ENCODE data around the gene SEL1L2. TPM values are rescaled to one million over a fixed set of nuclear protein-coding genes. Genes with fewer than 3 reads are reported as not detected.

Gene SEL1L2
- total RNA-seq, 1 experiment from 2014 or later = not detected

- TF ChIP-seq PRRX2 (CRISPR knock-in tag; IDR thresholded peaks at IDR 0.05) (no peak), ATF1 (CRISPR knock-in tag; IDR thresholded peaks at IDR 0.05) (no peak), ZNF423 (CRISPR knock-in tag; IDR thresholded peaks at IDR 0.05) (no peak), CDX4 (CRISPR knock-in tag; IDR thresholded peaks at IDR 0.05; ENCODE audit: borderline replicate concordance) (no peak)
Observed at GRCh38 chr20:13941031-13941430, 49.4 kb downstream of the SEL1L2 start (continued).

GRCh38 chr20:13936781-13937576, 53.4 kb downstream of the SEL1L2 start:
- Mint-ChIP-seq H3K4me3 (no peak overlapping the region), H3K36me3 (peaks cover 5% of the 10 kb centered on the region; the same call in 1 of the 2 replicates), H3K27ac (no peak overlapping the region), H3K27me3 (ENCODE audit: low read depth) (peaks cover 7% of the 10 kb centered on the region; the same call in 1 of the 2 replicates), H3K4me1 (no peaks in the 10 kb centered on the region), H3K9me3 (peaks cover 26% of the 10 kb centered on the region)
- DNase-seq (ENCODE audit: low spot score) (no peak), ATAC-seq (no peak)
- POLR2A ChIA-PET = no interaction called here
- CTCF ChIA-PET = interaction anchor here (1.8 kb wide), 1 partner anchor 16 kb away, joined by 7 read pairs; no protein-coding TSS in a partner anchor
- TF ChIP-seq OVOL2 (CRISPR knock-in tag; IDR thresholded peaks at IDR 0.05; ENCODE audit: borderline replicate concordance) (no peak), RORB (CRISPR knock-in tag; IDR thresholded peaks at IDR 0.05) (no peak), GTF2I (CRISPR knock-in tag; conservative IDR thresholded peaks at IDR 0.05) (no peak), ZNF263 (CRISPR knock-in tag; IDR thresholded peaks at IDR 0.05; ENCODE audit: low read depth) (no peak), ZSCAN18 (CRISPR knock-in tag; IDR thresholded peaks at IDR 0.05) (no peak), FOXP1 (CRISPR knock-in tag; IDR thresholded peaks at IDR 0.05; ENCODE audit: borderline replicate concordance) (no peak), ZNF219 (CRISPR knock-in tag; IDR thresholded peaks at IDR 0.05; ENCODE audit: borderline replicate concordance) (no peak), SOX15 (CRISPR knock-in tag; IDR thresholded peaks at IDR 0.05) (no peak), NFE2L1 (CRISPR knock-in tag; IDR thresholded peaks at IDR 0.05) (no peak), MYBL2 (CRISPR knock-in tag; IDR thresholded peaks at IDR 0.05) (no peak), NFYB (CRISPR knock-in tag; conservative IDR thresholded peaks at IDR 0.05; ENCODE audit: low read depth) (no peak), HMGA2 (CRISPR knock-in tag; IDR thresholded peaks at IDR 0.05) (no peak), ETV6 (CRISPR knock-in tag; IDR thresholded peaks at IDR 0.05) (no peak), NR1H2 (CRISPR knock-in tag; IDR thresholded peaks at IDR 0.05) (no peak), AFF4 (CRISPR knock-in tag; IDR thresholded peaks at IDR 0.05; ENCODE audit: borderline replicate concordance) (no peak), ZBTB43 (CRISPR knock-in tag; IDR thresholded peaks at IDR 0.05) (no peak)
- TF ChIP-seq, protein P1, sequence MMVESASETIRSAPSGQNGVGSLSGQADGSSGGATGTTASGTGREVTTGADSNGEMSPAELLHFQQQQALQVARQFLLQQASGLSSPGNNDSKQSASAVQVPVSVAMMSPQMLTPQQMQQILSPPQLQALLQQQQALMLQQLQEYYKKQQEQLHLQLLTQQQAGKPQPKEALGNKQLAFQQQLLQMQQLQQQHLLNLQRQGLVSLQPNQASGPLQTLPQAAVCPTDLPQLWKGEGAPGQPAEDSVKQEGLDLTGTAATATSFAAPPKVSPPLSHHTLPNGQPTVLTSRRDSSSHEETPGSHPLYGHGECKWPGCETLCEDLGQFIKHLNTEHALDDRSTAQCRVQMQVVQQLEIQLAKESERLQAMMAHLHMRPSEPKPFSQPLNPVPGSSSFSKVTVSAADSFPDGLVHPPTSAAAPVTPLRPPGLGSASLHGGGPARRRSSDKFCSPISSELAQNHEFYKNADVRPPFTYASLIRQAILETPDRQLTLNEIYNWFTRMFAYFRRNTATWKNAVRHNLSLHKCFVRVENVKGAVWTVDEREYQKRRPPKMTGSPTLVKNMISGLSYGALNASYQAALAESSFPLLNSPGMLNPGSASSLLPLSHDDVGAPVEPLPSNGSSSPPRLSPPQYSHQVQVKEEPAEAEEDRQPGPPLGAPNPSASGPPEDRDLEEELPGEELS (CRISPR knock-in tag; IDR thresholded peaks at IDR 0.05) = no peak
- TF ChIP-seq, protein P2, sequence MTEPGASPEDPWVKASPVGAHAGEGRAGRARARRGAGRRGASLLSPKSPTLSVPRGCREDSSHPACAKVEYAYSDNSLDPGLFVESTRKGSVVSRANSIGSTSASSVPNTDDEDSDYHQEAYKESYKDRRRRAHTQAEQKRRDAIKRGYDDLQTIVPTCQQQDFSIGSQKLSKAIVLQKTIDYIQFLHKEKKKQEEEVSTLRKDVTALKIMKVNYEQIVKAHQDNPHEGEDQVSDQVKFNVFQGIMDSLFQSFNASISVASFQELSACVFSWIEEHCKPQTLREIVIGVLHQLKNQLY (CRISPR knock-in tag; IDR thresholded peaks at IDR 0.05) = no peak
- TF ChIP-seq, protein P3, sequence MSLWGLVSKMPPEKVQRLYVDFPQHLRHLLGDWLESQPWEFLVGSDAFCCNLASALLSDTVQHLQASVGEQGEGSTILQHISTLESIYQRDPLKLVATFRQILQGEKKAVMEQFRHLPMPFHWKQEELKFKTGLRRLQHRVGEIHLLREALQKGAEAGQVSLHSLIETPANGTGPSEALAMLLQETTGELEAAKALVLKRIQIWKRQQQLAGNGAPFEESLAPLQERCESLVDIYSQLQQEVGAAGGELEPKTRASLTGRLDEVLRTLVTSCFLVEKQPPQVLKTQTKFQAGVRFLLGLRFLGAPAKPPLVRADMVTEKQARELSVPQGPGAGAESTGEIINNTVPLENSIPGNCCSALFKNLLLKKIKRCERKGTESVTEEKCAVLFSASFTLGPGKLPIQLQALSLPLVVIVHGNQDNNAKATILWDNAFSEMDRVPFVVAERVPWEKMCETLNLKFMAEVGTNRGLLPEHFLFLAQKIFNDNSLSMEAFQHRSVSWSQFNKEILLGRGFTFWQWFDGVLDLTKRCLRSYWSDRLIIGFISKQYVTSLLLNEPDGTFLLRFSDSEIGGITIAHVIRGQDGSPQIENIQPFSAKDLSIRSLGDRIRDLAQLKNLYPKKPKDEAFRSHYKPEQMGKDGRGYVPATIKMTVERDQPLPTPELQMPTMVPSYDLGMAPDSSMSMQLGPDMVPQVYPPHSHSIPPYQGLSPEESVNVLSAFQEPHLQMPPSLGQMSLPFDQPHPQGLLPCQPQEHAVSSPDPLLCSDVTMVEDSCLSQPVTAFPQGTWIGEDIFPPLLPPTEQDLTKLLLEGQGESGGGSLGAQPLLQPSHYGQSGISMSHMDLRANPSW (CRISPR knock-in tag; conservative IDR thresholded peaks at IDR 0.05; ENCODE audit: low read depth) = no peak

Measured in WTC11 (cell line).